ENCODE data around the gene PTPN9.
"Not testable (repeated sequence)": the region's sequence is repeated elsewhere in the genome, so short reads cannot be mapped to it uniquely, and the experiment has no call there.

The PTPN9 gene

GRCh38 chr15:75582943-75583342 lies 3.8 kb upstream of the PTPN9 start:
- DNase-seq: not testable (repeated sequence)

DNA sequence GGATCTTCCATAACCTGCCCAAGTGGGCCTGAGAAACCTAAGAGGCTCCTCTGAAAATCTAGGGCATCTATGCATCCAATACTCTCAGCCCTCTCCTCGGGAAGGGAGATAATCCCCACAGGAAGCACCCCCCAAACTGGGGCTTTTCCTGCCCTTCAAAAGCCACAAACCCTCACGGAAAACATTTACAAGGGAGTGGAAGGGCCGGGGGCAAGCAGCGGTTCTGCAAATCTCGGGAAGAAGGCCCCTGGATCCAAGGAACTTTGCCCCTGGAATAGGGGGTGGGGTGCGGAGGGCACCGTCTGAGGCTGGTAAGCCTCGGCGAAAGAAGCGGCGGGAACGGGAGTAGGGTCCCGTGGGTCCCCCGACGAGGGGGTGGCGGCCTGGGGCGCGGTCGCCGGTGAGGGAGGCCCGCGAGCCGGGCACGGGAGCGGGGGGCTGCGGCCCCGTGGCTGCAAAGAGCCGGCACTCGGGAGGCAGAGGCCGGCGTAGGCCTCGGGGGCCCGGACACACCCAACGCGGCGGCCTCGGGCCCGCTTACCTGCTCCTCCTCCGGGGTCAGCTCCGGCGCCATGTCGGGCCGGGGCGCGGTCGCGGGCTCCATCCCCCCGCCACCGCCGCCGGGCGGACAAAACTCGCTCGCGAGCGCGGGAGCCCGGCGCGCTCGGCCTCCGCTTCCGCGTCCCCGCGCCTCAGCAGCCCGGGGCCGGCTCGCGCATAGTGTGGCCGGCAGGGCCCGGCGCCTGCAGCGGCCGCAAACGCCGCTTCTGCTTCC lies 755 bp downstream of the PTPN9 start:
- DNase-seq: no peak

DNA sequence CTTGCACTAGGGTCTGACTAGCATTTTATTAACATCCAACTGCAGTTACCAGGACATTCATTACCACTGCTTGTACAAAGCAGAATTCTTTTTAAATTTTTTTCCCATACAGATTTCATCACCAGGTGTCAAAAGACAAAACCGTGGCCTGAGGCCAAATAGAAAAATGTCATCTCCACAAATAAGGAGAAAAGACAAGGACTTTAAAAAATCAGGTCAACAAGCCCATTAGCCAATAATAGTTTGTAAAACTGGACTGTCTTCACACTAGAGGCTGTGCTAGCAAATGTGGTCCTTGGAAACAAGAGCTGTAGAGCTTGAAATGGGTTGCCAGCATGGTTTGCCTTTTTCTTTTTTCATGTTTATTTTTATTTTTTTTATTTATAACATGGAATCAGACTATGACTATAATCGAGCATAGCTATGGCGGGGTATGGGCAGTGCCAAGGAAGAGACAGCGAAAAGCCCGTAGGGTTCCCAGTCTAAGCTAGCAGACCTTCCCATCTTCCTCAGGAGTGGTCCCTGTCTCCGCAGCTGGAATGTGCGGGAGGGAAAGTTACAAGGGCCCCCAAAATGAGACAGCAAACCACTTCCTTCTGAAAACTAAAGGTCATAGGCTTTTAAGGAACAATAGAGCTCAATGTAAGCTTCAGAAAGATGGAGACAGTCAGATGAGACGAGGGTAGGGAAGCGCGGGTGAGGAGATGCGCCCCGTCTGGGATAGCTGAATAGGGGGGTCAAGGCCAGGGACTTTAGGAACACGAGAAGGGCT lies 1.5 kb downstream of the PTPN9 start:
- no peak for DNase-seq

DNA sequence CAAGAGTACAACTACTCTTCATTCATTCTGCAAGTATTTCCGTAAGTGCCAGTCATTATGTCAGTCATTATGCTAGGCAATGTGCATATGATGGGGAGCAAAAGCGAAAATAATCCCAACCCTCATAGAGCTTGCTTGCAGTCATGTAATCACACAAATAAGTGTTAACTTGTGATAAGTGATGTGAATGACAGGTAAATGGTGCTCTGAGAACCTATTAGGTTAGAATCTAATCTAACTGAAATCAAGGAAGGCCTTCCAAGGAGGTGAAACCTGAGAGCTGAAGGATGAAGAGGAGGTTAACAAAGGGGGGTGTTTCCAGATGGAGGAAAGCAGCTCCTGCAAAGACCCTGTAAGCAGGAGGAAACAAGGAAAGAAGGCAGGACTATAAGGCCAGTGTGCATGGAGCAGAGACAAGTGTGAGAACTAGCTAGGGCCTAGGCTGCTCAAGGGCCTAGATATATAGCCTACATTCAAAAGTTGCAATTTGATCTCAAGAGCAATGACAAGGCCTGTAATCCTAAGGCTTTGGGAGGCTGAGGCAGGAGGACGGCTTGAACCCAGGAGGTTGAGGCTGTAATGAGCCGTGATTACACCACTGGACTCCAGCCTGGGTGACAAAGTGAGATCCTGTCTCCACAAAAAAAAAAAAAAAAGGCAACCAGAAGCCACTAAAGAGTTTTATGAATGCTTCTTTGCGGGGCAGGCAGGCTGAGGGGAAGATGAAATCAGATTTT lies 5.3 kb downstream of the PTPN9 start:
- no peak for DNase-seq

DNA sequence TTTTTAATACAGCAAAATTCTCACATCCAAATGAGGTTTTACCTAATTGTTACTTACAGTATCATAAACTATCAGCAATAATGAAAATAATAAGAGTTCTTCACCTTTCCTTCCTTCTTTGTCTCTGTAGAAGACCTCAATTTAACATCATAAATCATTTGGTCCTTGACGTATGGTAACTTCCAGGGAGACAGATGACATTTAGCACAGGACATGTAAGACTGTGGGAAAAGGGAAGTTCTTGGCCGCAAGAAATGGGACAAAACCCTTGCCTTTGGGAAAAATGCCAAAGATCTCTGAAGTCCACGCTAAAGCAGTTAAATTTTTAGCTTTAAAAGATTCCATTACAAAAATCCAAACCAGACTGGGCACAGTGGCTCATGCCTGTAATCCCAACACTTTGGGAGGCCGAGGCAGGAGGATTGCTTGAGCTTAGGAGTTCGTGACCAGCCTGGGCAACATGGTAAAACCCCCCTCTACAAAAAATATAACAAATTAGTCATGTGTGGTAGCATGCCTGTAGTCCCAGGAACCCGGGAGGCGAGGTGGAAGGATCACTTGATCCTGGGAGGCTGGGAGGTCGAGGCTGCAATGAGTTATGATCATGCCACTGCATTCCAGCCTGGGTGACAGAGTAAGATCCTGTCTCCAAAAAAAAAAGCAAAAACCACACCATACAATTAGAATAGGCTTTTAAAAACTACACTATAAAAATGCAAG lies 8.8 kb downstream of the PTPN9 start:
- DNase-seq: no peak

DNA sequence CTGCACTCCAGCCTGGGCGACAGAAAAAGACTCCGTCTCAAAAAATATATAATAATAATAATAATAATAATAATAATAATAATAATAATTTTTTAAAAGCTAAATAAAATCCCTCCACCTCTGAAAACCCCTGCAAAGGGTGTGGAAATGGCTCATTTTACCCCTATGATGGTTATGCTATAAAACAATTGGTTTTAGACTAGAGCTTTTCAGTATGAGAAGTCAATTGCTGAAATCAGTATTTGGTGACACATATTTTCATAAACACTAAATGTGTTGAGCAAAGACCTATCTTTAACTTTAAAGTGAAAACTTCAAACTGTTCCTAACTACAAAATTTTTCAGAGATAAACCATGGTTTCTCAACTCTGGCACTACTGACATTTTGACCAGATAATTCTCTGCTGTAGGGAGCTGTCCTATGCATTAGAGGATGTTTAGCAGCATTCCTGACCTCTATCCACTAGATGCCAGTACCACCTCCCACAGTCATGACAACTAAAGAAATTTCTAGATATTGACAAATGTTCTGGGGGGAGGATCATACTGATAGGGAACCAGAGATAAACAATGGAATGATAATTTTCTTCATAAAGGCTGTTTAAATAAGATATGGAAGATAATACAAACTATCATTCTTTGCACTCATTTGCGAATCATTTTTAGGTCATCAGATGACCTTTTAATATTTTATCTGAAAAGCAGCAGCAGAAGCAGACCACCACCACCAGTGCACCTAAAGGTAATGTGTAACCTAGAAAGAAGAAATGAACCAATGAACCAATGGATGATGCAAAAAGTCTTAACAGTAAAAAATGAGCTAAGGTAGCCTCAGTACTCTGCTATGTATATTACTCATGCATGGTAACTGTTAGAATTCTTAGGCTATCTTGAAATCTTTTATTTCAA lies 13.8 kb downstream of the PTPN9 start:
- peak; percentile 72 for DNase-seq

DNA sequence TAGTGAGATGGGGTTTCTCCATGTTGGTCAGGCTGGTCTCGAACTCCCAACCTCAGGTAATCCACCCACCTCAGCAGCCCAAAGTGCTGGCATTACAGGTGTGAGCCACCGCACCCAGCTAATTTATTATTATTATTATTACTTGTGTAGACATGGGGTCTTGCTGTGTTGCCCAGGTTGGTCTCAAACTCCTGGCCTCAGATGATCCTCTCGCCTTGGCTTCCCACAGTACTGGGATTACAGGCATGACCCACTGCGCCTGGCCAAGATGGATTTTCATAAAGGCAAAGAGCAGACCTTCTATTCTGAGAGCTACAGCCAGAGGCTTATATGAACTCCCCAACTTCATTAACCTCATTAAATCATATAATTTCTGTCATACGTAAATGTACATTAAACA lies 17.2 kb downstream of the PTPN9 start:
- no peak for DNase-seq

GRCh38 chr15:75559360-75559759 lies 19.8 kb downstream of the PTPN9 start:
- not testable (repeated sequence) for DNase-seq

DNA sequence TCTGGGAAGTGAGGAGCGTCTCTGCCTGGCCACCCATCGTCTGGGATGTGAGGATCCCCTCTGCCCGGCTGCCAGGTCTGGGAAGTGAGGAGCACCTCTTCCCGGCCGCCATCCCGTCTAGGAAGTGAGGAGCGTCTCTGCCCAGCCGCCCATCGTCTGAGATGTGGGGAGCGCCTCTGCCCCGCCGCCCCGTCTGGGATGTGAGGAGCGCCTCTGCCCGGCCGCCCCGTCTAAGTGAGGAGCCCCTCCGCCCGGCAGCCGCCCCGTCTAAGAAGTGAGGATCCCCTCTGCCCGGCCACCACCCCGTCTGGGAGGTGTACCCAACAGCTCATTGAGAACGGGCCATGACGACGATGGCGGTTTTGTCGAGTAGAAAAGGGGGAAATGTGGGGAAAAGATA lies 20.2 kb downstream of the PTPN9 start:
- DNase-seq: not testable (repeated sequence)

GRCh38 chr15:75554717-75555116 lies 24.4 kb downstream of the PTPN9 start:
- no peak for DNase-seq

DNA sequence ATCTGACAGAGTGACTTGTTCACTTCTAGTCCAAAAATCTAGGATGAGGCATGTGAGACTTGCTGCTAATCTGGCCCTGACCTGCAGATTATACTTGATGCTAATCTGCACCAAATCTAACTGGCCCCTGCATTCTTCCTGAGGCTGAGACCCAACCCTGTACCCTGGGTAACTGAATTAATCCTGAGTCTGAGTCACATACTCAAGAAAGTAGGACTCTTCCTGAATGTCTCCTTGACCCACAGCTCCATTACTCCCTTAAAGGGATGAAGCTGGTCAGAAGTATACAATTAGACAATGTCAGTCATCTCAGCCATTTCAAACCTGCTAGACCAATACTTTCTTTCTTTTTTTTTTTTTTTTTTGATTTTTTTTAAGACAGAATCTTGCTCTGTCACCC lies 25.5 kb downstream of the PTPN9 start:
- DNase-seq: no peak

DNA sequence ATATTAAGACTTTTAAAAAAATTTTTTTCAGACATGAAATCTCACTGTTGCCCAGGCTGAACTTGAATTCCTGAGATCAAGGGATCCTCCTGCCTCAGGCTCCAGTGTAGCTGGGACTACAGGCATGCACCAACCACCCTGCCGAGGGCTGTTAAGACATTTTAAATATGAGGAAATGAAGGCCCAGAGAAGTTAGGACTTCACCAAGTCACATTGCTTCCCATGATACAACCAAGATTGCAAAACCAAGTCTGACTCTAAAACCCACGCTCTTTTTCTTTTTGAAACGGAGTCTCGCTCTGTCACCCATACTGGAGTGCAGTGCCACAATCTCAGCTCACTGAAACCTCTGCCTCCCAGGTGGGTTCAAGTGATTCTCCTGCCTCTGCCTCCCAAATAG lies 28.0 kb downstream of the PTPN9 start:
- no peak for DNase-seq

GRCh38 chr15:75545064-75545463 lies 34.1 kb downstream of the PTPN9 start:
- no peak for DNase-seq

DNA sequence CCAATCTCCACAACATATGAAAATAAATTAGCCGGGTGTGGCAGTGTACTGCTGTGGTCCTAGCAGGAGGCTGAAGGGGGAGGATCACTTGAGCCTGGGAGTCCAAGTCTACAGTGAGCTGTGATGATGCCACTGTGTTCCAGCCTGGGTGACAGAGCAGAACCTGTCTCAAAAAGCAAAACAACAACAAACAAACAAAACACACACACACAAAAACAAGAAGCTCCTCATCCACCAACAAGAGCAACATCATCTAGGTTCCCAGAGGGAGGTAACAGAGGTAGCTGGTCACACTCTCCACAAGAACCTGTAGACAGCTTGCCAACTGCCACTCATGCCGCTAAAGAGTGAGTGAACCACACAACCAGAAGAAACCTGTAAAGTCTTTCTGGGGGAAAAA lies 34.8 kb downstream of the PTPN9 start:
- DNase-seq: no peak

GRCh38 chr15:75542949-75543545 lies 36.1 kb downstream of the PTPN9 start:
- not testable (repeated sequence) for DNase-seq

- no peak for DNase-seq
Observed at GRCh38 chr15:75542386-75542797, 36.7 kb downstream of the PTPN9 start.

DNA sequence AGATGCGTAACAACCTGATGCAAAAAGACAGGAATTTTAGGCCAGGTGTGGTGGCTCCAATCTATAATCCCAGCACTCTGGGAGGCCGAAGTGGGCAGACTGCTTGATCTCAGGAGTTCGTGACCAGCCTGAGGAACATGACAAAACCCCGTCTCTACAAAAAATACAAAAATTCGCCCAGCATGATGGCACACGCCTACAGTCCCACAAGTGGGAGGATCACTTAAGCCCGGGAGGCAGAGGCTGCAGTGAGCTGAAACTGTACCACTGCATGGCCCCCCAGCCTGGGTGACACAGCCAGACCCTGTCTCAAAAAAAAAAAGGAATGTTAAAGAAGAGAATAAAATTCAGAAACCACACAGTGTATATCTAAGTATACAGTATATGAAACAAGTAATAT lies 40.7 kb downstream of the PTPN9 start:
- no peak for DNase-seq

GRCh38 chr15:75533945-75534344 lies 45.2 kb downstream of the PTPN9 start:
- no peak for DNase-seq

- DNase-seq: peak; percentile 48
Observed at GRCh38 chr15:75532413-75533250, 46.5 kb downstream of the PTPN9 start.

DNA sequence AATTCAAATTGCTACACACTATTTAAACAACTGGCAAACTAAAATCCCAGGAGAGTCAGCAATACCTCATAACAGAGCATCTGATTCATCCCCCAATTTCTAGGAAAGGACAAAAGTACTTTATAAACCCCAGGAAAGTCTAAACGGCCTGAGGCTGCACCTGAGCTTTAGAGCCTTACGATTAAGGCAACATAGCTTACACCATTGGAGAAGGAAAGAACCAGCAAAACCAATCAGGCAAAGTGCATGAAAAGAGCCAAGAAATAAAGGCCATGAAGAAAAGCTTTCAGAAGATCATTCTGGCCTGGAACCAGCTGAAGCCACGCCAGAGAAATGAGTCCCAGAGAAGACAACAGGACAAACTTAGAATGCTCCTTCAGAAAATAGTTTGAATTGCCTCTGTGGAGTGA lies 48.1 kb downstream of the PTPN9 start:
- DNase-seq: no peak

Data from NCI-H226 (cell line).